ENCODE measurements around the gene CC2D2B.
"Not testable (repeated sequence)": the region's sequence is repeated elsewhere in the genome, so short reads cannot be mapped to it uniquely, and the experiment has no call there.

The CC2D2B gene

DNA sequence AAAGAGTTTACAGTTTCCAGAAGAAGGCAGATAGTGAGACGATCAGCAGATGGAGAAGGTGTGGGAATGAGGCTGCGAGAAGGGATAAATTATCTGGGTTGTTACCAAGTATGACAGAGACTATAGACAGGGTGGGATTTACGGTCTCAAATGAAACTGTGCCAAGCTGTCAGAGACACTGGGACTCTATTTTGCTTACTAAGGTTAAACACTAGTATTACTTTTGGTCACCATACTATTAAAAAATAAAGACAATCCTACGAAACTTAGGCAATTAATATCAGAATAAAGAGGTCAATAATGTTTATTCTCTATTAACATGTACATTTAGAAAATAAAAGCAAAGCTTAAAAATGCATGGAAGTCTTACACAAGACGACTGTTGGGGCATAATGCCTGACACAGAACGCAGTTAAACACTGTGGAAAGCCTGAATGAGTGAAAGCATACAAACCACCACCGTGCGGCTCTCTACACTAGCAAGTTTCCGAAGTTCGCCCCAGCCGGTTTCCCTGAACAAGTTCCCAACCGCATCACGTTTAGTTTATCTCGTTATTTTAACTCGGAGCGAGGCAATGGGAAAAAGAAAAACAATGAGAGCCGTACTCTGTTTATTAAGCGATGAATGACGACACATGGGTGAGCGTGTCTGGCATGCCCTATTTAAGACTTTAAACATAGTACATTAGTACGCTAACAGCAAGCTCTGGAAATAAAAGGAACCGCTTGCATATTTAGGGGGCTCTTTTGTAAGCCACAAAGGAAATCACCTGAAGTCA, 909 bp upstream of the CC2D2B start:
- ChIA-PET CTCF (interaction anchor here (0.7 to 1.7 kb wide), 3 partner anchors 11 to 115 kb away, joined by 3 to 4 read pairs (median 4); no protein-coding TSS in a partner anchor), POLR2A (no interaction called here)
- Histone ChIP-seq H3K27me3 (replicated peaks in 2 of 5; ENCODE audit: control insufficient read depth in 4 of 5, insufficient read depth in 5 of 5, low read length in 4 of 5) (no peaks in the 10 kb centered on the region), H3K9me3 (ENCODE audit: control extremely low read depth in 1 of 5, control insufficient read depth in 4 of 5, insufficient read depth in 2 of 5, low read depth in 1 of 5, low read length in 4 of 5) (peaks cover 0 to 1% (median 0%) of the 10 kb centered on the region in 5 experiments), H3K36me3 (ENCODE audit: control insufficient read depth in 4 of 4, insufficient read depth in 4 of 4, low read length in 3 of 4) (peaks cover 3 to 35% (median 19%) of the 10 kb centered on the region in 4 experiments), H3K4me3 (ENCODE audit: control insufficient read depth in 1 of 7, extremely low read depth in 1 of 7, insufficient read depth in 4 of 7, low read depth in 2 of 7, low read length in 6 of 7) (peak overlapping the region; percentile 79 to 93 (median 88)), H3K27ac (ENCODE audit: insufficient read depth in 1 of 2, low read depth in 1 of 2, low read length in 2 of 2, poor library complexity in 1 of 2, severe bottlenecking in 2 of 2) (peak overlapping the region; percentile 27 to 67), H3K4me1 (ENCODE audit: control extremely low read depth in 1 of 4, control insufficient read depth in 4 of 4, insufficient read depth in 4 of 4, low read length in 3 of 4) (peaks cover 0 to 8% (median 3%) of the 10 kb centered on the region in 4 experiments)
- 5% methylated on average over 17 of the region's 22 CpGs for WGBS (ENCODE audit: insufficient coverage)
- peak; percentile 53 to 80 (median 73) for DNase-seq

DNA sequence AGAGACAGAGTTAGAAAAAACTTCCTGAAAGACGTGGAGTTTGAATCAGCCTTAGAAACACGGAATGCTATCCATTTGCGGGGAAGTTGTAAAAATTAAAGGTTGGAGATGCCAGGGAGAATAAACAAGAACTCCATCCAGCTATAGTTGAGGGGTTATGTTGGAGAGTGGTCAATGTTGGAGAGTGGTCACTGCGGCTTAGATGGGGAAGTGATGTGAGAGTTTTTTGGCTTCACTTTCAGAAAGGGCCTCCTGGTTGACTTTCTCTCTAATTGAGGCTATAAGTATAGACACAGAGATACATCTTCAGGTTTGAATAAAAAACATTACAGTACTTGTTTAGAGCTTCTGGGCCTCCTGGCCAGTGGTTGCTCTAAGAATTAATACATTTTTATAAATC, 675 bp downstream of the CC2D2B start:
- Histone ChIP-seq H3K36me3 (ENCODE audit: control insufficient read depth in 4 of 4, insufficient read depth in 4 of 4, low read length in 3 of 4) (peaks cover 0 to 19% (median 8%) of the 10 kb centered on the region in 4 experiments), H3K4me3 (ENCODE audit: control insufficient read depth in 1 of 7, extremely low read depth in 1 of 7, insufficient read depth in 4 of 7, low read depth in 2 of 7, low read length in 6 of 7) (peak overlapping the region in 2 of 7 experiments; percentile 79 to 93), H3K27me3 (replicated peaks in 2 of 5; ENCODE audit: control insufficient read depth in 4 of 5, insufficient read depth in 5 of 5, low read length in 4 of 5) (no peaks in the 10 kb centered on the region), H3K9me3 (ENCODE audit: control extremely low read depth in 1 of 5, control insufficient read depth in 4 of 5, insufficient read depth in 2 of 5, low read depth in 1 of 5, low read length in 4 of 5) (no peaks in the 10 kb centered on the region), H3K27ac (ENCODE audit: insufficient read depth in 1 of 2, low read depth in 1 of 2, low read length in 2 of 2, poor library complexity in 1 of 2, severe bottlenecking in 2 of 2) (no peak overlapping the region), H3K4me1 (ENCODE audit: control extremely low read depth in 1 of 4, control insufficient read depth in 4 of 4, insufficient read depth in 4 of 4, low read length in 3 of 4) (peaks cover 0 to 8% (median 3%) of the 10 kb centered on the region in 4 experiments)
- ChIA-PET CTCF (no interaction called here), POLR2A (no interaction called here)
- WGBS (ENCODE audit: insufficient coverage) = 67% methylated on average over 4 of the region's 4 CpGs
- peak in 1 of 3 donors; percentile 2 for DNase-seq

DNA sequence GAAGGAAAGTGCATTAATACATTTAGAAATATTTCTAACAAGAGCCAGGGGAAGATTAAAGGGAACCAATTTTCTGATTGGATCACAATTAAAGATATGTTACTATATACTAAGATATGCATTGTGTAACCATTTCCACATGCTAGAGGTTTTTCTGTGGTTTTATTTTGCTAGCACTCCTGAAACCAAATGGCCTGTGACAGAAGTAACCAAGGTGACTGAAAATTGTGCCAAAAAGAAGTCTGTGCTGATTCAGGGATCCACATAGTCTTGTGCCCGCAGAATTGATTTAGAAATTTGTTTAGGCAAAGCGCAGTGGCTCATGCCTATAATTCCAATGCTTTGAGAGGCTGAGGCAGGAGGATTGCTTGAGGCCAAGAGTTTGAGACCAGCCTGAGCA, 1.8 kb downstream of the CC2D2B start:
- peak in 2 of 3 donors; percentile 14 to 20 for DNase-seq
- no peak overlapping the region for H3K4me3 ChIP-seq (ENCODE audit: control insufficient read depth in 1 of 7, extremely low read depth in 1 of 7, insufficient read depth in 4 of 7, low read depth in 2 of 7, low read length in 6 of 7)
- H3K9me3 ChIP-seq (ENCODE audit: control extremely low read depth in 1 of 5, control insufficient read depth in 4 of 5, insufficient read depth in 2 of 5, low read depth in 1 of 5, low read length in 4 of 5) = no peaks in the 10 kb centered on the region
- POLR2A ChIA-PET = no interaction called here
- WGBS (ENCODE audit: insufficient coverage) = 100% methylated on average over 2 of the region's 2 CpGs
- CTCF ChIA-PET = no interaction called here
- H3K27ac ChIP-seq (ENCODE audit: insufficient read depth in 1 of 2, low read depth in 1 of 2, low read length in 2 of 2, poor library complexity in 1 of 2, severe bottlenecking in 2 of 2) = no peak overlapping the region
- no peaks in the 10 kb centered on the region for H3K27me3 ChIP-seq (replicated peaks in 2 of 5; ENCODE audit: control insufficient read depth in 4 of 5, insufficient read depth in 5 of 5, low read length in 4 of 5)
- peaks cover 0 to 10% (median 1%) of the 10 kb centered on the region in 4 experiments for H3K36me3 ChIP-seq (ENCODE audit: control insufficient read depth in 4 of 4, insufficient read depth in 4 of 4, low read length in 3 of 4)
- H3K4me1 ChIP-seq (ENCODE audit: control extremely low read depth in 1 of 4, control insufficient read depth in 4 of 4, insufficient read depth in 4 of 4, low read length in 3 of 4) = peaks cover 0 to 8% (median 3%) of the 10 kb centered on the region in 4 experiments

DNA sequence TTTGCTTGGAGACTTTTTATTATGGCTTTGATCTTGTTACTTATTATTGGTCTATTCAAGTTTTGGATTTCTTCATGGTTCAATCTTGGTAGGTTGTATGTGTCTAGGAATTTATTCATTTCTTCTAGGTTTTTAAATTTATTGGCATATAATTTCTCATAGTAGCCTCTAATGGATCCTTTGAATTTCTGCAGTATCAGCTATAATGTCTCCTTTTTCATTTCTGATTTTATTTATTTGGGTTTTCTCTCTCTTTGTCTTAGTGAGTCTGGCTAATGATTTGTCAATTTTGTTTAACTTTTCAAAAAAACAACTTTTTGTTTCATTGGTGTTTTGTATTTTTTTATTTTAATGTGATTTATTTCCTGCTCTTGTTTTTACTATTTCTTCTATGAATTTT, 8.3 kb downstream of the CC2D2B start:
- DNase-seq; POLR2A ChIA-PET; H3K36me3 ChIP-seq (ENCODE audit: control insufficient read depth in 4 of 4, insufficient read depth in 4 of 4, low read length in 3 of 4); H3K4me3 ChIP-seq (ENCODE audit: control insufficient read depth in 1 of 7, extremely low read depth in 1 of 7, insufficient read depth in 4 of 7, low read depth in 2 of 7, low read length in 6 of 7); H3K27me3 ChIP-seq (replicated peaks in 2 of 5; ENCODE audit: control insufficient read depth in 4 of 5, insufficient read depth in 5 of 5, low read length in 4 of 5); H3K9me3 ChIP-seq (ENCODE audit: control extremely low read depth in 1 of 5, control insufficient read depth in 4 of 5, insufficient read depth in 2 of 5, low read depth in 1 of 5, low read length in 4 of 5); H3K4me1 ChIP-seq (ENCODE audit: control extremely low read depth in 1 of 4, control insufficient read depth in 4 of 4, insufficient read depth in 4 of 4, low read length in 3 of 4); H3K27ac ChIP-seq (ENCODE audit: insufficient read depth in 1 of 2, low read depth in 1 of 2, low read length in 2 of 2, poor library complexity in 1 of 2, severe bottlenecking in 2 of 2); CTCF ChIA-PET: not testable (repeated sequence)

DNA sequence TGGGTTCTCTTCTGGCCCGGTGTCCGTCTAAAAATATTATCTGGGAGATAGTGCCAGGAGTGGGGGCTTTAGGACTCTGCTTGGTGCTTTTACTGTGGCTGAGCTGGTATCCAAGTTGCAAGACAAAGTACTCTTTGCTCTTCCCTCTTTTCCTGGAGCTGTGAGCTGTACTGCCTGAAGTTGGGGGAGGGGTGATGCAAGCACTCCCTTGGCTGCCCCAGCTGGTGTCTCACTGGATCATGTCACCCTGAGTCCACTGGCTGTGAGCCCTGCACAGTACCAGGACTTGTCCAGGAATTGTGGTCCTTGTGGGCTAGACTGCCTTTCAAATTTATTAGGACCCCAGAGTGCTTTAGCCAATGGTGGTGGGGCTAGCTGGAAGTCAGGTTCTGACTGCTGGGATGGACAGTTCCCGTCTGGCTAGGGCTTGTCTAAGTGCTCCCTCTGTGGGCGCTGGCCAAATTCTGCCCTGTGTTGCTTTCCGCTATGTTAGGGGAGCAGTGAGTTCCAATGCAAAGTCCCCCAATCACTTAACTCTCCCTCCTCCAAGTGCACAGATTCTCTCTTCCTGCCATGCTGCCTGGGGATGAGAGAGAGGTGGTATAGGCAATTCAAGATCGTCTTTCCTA, 13.1 kb downstream of the CC2D2B start:
- CTCF ChIA-PET = no interaction called here
- DNase-seq = no peak
- no peak overlapping the region for H3K27ac ChIP-seq (ENCODE audit: insufficient read depth in 1 of 2, low read depth in 1 of 2, low read length in 2 of 2, poor library complexity in 1 of 2, severe bottlenecking in 2 of 2)
- H3K4me1 ChIP-seq (ENCODE audit: control extremely low read depth in 1 of 4, control insufficient read depth in 4 of 4, insufficient read depth in 4 of 4, low read length in 3 of 4) = no peaks in the 10 kb centered on the region
- no peaks in the 10 kb centered on the region for H3K27me3 ChIP-seq (replicated peaks in 2 of 5; ENCODE audit: control insufficient read depth in 4 of 5, insufficient read depth in 5 of 5, low read length in 4 of 5)
- no peaks in the 10 kb centered on the region for H3K36me3 ChIP-seq (ENCODE audit: control insufficient read depth in 4 of 4, insufficient read depth in 4 of 4, low read length in 3 of 4)
- no peak overlapping the region for H3K4me3 ChIP-seq (ENCODE audit: control insufficient read depth in 1 of 7, extremely low read depth in 1 of 7, insufficient read depth in 4 of 7, low read depth in 2 of 7, low read length in 6 of 7)
- POLR2A ChIA-PET = no interaction called here
- WGBS (ENCODE audit: insufficient coverage) = 95% methylated on average over 3 of the region's 6 CpGs
- no peaks in the 10 kb centered on the region for H3K9me3 ChIP-seq (ENCODE audit: control extremely low read depth in 1 of 5, control insufficient read depth in 4 of 5, insufficient read depth in 2 of 5, low read depth in 1 of 5, low read length in 4 of 5)

DNA sequence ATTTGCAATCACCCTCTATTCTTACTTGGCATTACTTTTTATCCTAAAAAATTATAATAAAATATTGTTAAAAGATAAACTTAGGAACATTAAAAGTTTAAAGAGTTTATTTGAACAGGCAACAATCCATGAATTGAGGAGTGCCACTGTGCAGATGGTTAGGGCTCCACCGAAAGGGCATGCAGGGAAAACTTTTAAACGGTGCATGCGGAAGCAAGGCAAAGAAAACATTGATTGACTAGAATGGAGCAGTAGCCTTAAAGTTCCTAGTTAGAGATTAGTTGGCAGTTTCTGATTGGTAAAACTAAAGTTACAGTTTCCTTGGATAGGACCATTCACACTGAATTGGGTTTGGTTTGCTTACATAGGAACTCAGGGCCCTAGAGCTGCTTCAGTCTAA, 17.3 kb downstream of the CC2D2B start:
- Histone ChIP-seq H3K4me3 (ENCODE audit: control insufficient read depth in 1 of 7, extremely low read depth in 1 of 7, insufficient read depth in 4 of 7, low read depth in 2 of 7, low read length in 6 of 7) (no peak overlapping the region), H3K27ac (ENCODE audit: insufficient read depth in 1 of 2, low read depth in 1 of 2, low read length in 2 of 2, poor library complexity in 1 of 2, severe bottlenecking in 2 of 2) (no peak overlapping the region), H3K36me3 (ENCODE audit: control insufficient read depth in 4 of 4, insufficient read depth in 4 of 4, low read length in 3 of 4) (no peaks in the 10 kb centered on the region), H3K4me1 (ENCODE audit: control extremely low read depth in 1 of 4, control insufficient read depth in 4 of 4, insufficient read depth in 4 of 4, low read length in 3 of 4) (no peaks in the 10 kb centered on the region), H3K9me3 (ENCODE audit: control extremely low read depth in 1 of 5, control insufficient read depth in 4 of 5, insufficient read depth in 2 of 5, low read depth in 1 of 5, low read length in 4 of 5) (no peaks in the 10 kb centered on the region), H3K27me3 (replicated peaks in 2 of 5; ENCODE audit: control insufficient read depth in 4 of 5, insufficient read depth in 5 of 5, low read length in 4 of 5) (no peaks in the 10 kb centered on the region)
- DNase-seq = no peak
- 95% methylated on average over 3 of the region's 3 CpGs for WGBS (ENCODE audit: insufficient coverage)
- POLR2A ChIA-PET = no interaction called here
- CTCF ChIA-PET = interaction anchor here (0.6 to 0.7 kb wide), 2 partner anchors 22 to 231 kb away, joined by 3 to 4 read pairs; partner anchors contain the start of gene TCTN3

DNA sequence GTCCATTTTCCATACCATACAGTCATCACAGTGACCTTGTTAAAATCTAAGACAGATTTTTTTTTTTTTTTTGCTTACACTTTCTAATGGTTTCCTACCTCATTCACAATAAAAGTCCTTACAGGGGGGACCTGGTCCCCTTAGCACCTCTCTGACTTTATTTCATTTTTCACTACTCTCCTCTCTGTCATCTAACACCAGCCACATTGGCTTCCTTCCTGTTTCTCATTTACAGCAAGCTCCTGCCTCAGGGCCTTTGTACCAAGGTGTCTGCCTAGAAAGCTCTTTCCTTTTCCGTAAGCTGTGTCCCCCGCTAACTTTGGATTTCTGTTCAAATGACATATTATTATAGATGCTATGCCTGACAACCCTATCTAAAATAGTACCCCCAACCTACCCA, 27.7 kb downstream of the CC2D2B start:
- H3K27ac ChIP-seq (ENCODE audit: insufficient read depth in 1 of 2, low read depth in 1 of 2, low read length in 2 of 2, poor library complexity in 1 of 2, severe bottlenecking in 2 of 2) = no peak overlapping the region
- no peaks in the 10 kb centered on the region for H3K27me3 ChIP-seq (replicated peaks in 2 of 5; ENCODE audit: control insufficient read depth in 4 of 5, insufficient read depth in 5 of 5, low read length in 4 of 5)
- peaks cover 3 to 18% (median 12%) of the 10 kb centered on the region in 4 experiments for H3K4me1 ChIP-seq (ENCODE audit: control extremely low read depth in 1 of 4, control insufficient read depth in 4 of 4, insufficient read depth in 4 of 4, low read length in 3 of 4)
- peaks cover 0 to 14% (median 3%) of the 10 kb centered on the region in 5 experiments for H3K9me3 ChIP-seq (ENCODE audit: control extremely low read depth in 1 of 5, control insufficient read depth in 4 of 5, insufficient read depth in 2 of 5, low read depth in 1 of 5, low read length in 4 of 5)
- CTCF ChIA-PET = no interaction called here
- peak in 2 of 3 donors; percentile 26 to 50 for DNase-seq
- POLR2A ChIA-PET = no interaction called here
- no peaks in the 10 kb centered on the region for H3K36me3 ChIP-seq (ENCODE audit: control insufficient read depth in 4 of 4, insufficient read depth in 4 of 4, low read length in 3 of 4)
- no CpG with 5 or more reads among the region's 2 CpGs for WGBS (ENCODE audit: insufficient coverage)
- no peak overlapping the region for H3K4me3 ChIP-seq (ENCODE audit: control insufficient read depth in 1 of 7, extremely low read depth in 1 of 7, insufficient read depth in 4 of 7, low read depth in 2 of 7, low read length in 6 of 7)

All from common myeloid progenitor, CD34-positive (primary cell).